ENCODE results near the gene HDAC4. TPM values are rescaled to one million over a fixed set of nuclear protein-coding genes. Genes with fewer than 3 reads are reported as not detected.

HDAC4 gene
- total and polyA plus RNA-seq, 10 of the 15 experiments (the other 5 are each of a cell fraction or from before 2014, with no cell fraction given), result 0.22 to 15.7 (median 4.8) TPM

- CTCF ChIA-PET, result no interaction called here
- no peak for ATAC-seq
- in situ Hi-C loops (cut with MboI), result no loop called here
- WGBS (ENCODE audit: insufficient coverage, insufficient replicate concordance, low lambda C conversion rate, missing lambda C conversion rate), result 88% methylated on average over 26 of the region's 26 CpGs
- TF ChIP-seq BHLHE40 (IDR thresholded peaks at IDR 0.05; ENCODE audit: borderline replicate concordance in 1 of 2, low read depth in 2 of 2, low read length in 1 of 2), result no peak
- POLR2A ChIA-PET, result interaction anchor here (1.3 kb wide), 1 partner anchor 10 kb away, joined by 3 read pairs; the partner anchor contains the start of gene HDAC4
- no TSS peak for BruUV-seq (replicated peaks)
- H3K9me3 ChIP-seq (replicated peaks; ENCODE audit: control insufficient read depth, insufficient read depth, low read length), result no peaks in the 10 kb centered on the region; the same call in 2 of the 3 replicates
- no peaks in the 10 kb centered on the region for H4K20me1 ChIP-seq (ENCODE audit: control insufficient read depth, insufficient read depth)
- H2AFZ ChIP-seq (ENCODE audit: control insufficient read depth, low read depth, low read length), result no peak overlapping the region
- intact Hi-C loops (cut with micrococcal nuclease; ENCODE audit: unreplicated experiment), result no loop called here
- no peak overlapping the region for H3K4me2 ChIP-seq (ENCODE audit: control insufficient read depth, insufficient read depth)
- SMC1A ChIA-PET (ENCODE audit: uncharacterized antibody, unreplicated experiment), result interaction anchor here (0.6 to 1.5 kb wide), 2 partner anchors 9 to 49 kb away, joined by 3 read pairs; no protein-coding TSS in a partner anchor
- no peak overlapping the region for H3K27ac ChIP-seq (ENCODE audit: control insufficient read depth, insufficient read depth)
- H3K79me2 ChIP-seq (ENCODE audit: control insufficient read depth, insufficient read depth, low read length), result no peaks in the 10 kb centered on the region
- RAD21 ChIA-PET (ENCODE audit: unreplicated experiment), result no interaction called here
- no peaks in the 10 kb centered on the region for H3K27me3 ChIP-seq (replicated peaks in 1 of 2; ENCODE audit: control insufficient read depth in 2 of 2, insufficient read depth in 2 of 2, low read length in 1 of 2)
- no peaks in the 10 kb centered on the region; a peak in 1 of 4 replicates for H3K36me3 ChIP-seq (ENCODE audit: control insufficient read depth in 2 of 2, insufficient read depth in 2 of 2, low read length in 1 of 2)
- no peak overlapping the region for H3K4me3 ChIP-seq
- FAIRE-seq, result no peak
- H3K9ac ChIP-seq (ENCODE audit: control insufficient read depth, insufficient read depth, low read length), result no peak overlapping the region
- no peaks in the 10 kb centered on the region for H3K4me1 ChIP-seq (ENCODE audit: control insufficient read depth, insufficient read depth, low read length)
- DNase-seq (ENCODE audit: low read depth, low spot score), result no peak
These were observed 10.1 kb downstream of the HDAC4 start for GRCh38 chr2:239390546-239391285.

- Histone ChIP-seq H3K4me3 (no peak overlapping the region), H3K4me1 (ENCODE audit: control insufficient read depth, insufficient read depth, low read length) (no peaks in the 10 kb centered on the region), H3K9ac (ENCODE audit: control insufficient read depth, insufficient read depth, low read length) (no peak overlapping the region), H3K27me3 (replicated peaks in 1 of 2; ENCODE audit: control insufficient read depth in 2 of 2, insufficient read depth in 2 of 2, low read length in 1 of 2) (no peaks in the 10 kb centered on the region), H3K9me3 (replicated peaks; ENCODE audit: control insufficient read depth, insufficient read depth, low read length) (no peaks in the 10 kb centered on the region; the same call in 2 of the 3 replicates), H3K79me2 (ENCODE audit: control insufficient read depth, insufficient read depth, low read length) (no peaks in the 10 kb centered on the region), H3K36me3 (ENCODE audit: control insufficient read depth in 2 of 2, insufficient read depth in 2 of 2, low read length in 1 of 2) (no peaks in the 10 kb centered on the region; a peak in 1 of 4 replicates), H3K27ac (ENCODE audit: control insufficient read depth, insufficient read depth) (no peak overlapping the region), H2AFZ (ENCODE audit: control insufficient read depth, low read depth, low read length) (no peak overlapping the region), H4K20me1 (ENCODE audit: control insufficient read depth, insufficient read depth) (no peaks in the 10 kb centered on the region), H3K4me2 (ENCODE audit: control insufficient read depth, insufficient read depth) (no peak overlapping the region)
- BruUV-seq (replicated peaks), result no TSS peak
- ChIA-PET POLR2A (interaction anchor here (1.3 kb wide), 1 partner anchor 11 kb away, joined by 3 read pairs; the partner anchor contains the start of gene HDAC4), CTCF (no interaction called here), SMC1A (ENCODE audit: uncharacterized antibody, unreplicated experiment) (interaction anchor here (1.5 kb wide), 1 partner anchor 9 kb away, joined by 6 read pairs; no protein-coding TSS in a partner anchor), RAD21 (ENCODE audit: unreplicated experiment) (no interaction called here)
- ATAC-seq (no peak), FAIRE-seq (no peak), DNase-seq (ENCODE audit: low read depth, low spot score) (no peak)
- intact Hi-C loops (cut with micrococcal nuclease; ENCODE audit: unreplicated experiment), result no loop called here
- in situ Hi-C loops (cut with MboI), result no loop called here
- WGBS (ENCODE audit: insufficient coverage, insufficient replicate concordance, low lambda C conversion rate, missing lambda C conversion rate), result 94% methylated on average over 23 of the region's 23 CpGs
- TF ChIP-seq ZNF217 (IDR thresholded peaks at IDR 0.05) (no peak), ELK1 (IDR thresholded peaks at IDR 0.05; ENCODE audit: low read depth, low read length) (no peak), MEF2B (IDR thresholded peaks at IDR 0.05; ENCODE audit: partially characterized antibody, poor library complexity, severe bottlenecking) (no peak), POLR2AphosphoS2 (IDR thresholded peaks at IDR 0.05; ENCODE audit: low read depth, low read length) (no peak), PRDM15 (CRISPR knock-in tag; IDR thresholded peaks at IDR 0.05) (no peak), NFXL1 (IDR thresholded peaks at IDR 0.05; ENCODE audit: borderline replicate concordance) (no peak), EED (IDR thresholded peaks at IDR 0.05; ENCODE audit: low read depth) (no peak), MEF2A (IDR thresholded peaks at IDR 0.05; ENCODE audit: insufficient read depth, low read depth, low read length) (no peak)
These were observed 11.1 kb downstream of the HDAC4 start for GRCh38 chr2:239389414-239390329.

Measured in GM12878 (cell line).